SK-N-SH treated with all-trans-retinoic acid at 6 μM for 48 hours (cell line): ENCODE results near the gene ZFYVE28.

ENCODE experiments used
- GLIS3 ChIP-seq: fragments of 250-450 bp; sonication (Bioruptor Pico); IDR thresholded peaks from 2 replicates; pipeline ENCODE4 v1.5.0; 2020; ENCODE audit warnings: mild to moderate bottlenecking, moderate library complexity
- ISL1 ChIP-seq: fragments of 250-450 bp; sonication (Bioruptor Pico); IDR thresholded peaks from 2 replicates; pipeline ENCODE4 v2.1.2; 2022; ENCODE audit warnings: mild to moderate bottlenecking, moderate library complexity
- RARB ChIP-seq: fragments of 250-450 bp; sonication (Bioruptor Pico); IDR thresholded peaks from 2 replicates; pipeline ENCODE4 v1.8.0; 2021; ENCODE audit warnings: mild to moderate bottlenecking, moderate library complexity
- ZFP30 ChIP-seq: fragments of 450-650 bp; formaldehyde crosslinking; IDR thresholded peaks from 2 replicates; pipeline ENCODE4 v1.5.0; 2022; ENCODE audit warnings: mild to moderate bottlenecking, moderate library complexity
- ZNF70 ChIP-seq: fragments of 450-650 bp; formaldehyde crosslinking; IDR thresholded peaks from 2 replicates; pipeline ENCODE4 v1.5.0; 2020; ENCODE audit warnings: mild to moderate bottlenecking, moderate library complexity
- TF ChIP-seq, protein P1 (sequence below): fragments of 250-450 bp; sonication (Bioruptor Pico); IDR thresholded peaks from 2 replicates; pipeline ENCODE4 v1.8.0; 2020; ENCODE audit warnings: mild to moderate bottlenecking, moderate library complexity, borderline replicate concordance

DNA sequence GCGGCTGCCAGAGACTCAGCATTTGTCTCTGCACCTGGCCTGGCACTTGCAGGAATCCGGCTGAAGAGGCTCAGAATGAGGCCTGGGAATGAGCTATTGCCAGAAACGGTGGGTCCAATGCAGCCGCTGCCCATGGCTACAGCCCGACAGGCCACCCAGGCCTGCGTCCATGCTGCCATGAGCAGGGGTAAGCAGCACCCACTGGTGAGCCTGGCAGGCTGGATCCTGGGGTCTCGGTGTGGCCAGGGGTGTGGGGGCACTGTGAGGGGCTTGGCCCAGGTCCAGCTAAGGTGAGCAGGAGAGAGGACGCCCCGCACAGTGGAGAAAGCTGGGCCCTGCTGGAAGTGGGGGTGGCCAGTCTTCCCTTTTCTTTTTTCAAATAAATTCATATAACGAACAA, 96.2 kb downstream of the ZFYVE28 start:
- TF ChIP-seq ZFP30 (CRISPR knock-in tag), result no peak
- TF ChIP-seq ISL1 (CRISPR knock-in tag), result no peak
- no peak for TF ChIP-seq RARB (CRISPR knock-in tag)
- no peak for TF ChIP-seq ZNF70
- TF ChIP-seq, protein P1, sequence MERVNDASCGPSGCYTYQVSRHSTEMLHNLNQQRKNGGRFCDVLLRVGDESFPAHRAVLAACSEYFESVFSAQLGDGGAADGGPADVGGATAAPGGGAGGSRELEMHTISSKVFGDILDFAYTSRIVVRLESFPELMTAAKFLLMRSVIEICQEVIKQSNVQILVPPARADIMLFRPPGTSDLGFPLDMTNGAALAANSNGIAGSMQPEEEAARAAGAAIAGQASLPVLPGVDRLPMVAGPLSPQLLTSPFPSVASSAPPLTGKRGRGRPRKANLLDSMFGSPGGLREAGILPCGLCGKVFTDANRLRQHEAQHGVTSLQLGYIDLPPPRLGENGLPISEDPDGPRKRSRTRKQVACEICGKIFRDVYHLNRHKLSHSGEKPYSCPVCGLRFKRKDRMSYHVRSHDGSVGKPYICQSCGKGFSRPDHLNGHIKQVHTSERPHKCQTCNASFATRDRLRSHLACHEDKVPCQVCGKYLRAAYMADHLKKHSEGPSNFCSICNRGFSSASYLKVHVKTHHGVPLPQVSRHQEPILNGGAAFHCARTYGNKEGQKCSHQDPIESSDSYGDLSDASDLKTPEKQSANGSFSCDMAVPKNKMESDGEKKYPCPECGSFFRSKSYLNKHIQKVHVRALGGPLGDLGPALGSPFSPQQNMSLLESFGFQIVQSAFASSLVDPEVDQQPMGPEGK (CRISPR knock-in tag), result no peak
- TF ChIP-seq GLIS3, result no peak
